ENCODE measurements around the gene MGAT5. TPM values are rescaled to one million over a fixed set of nuclear protein-coding genes. Genes with fewer than 3 reads are reported as not detected.

The MGAT5 gene
- total and polyA plus RNA-seq, 8 donors = 2.9 to 36.9 (median 19.6) TPM

DNA sequence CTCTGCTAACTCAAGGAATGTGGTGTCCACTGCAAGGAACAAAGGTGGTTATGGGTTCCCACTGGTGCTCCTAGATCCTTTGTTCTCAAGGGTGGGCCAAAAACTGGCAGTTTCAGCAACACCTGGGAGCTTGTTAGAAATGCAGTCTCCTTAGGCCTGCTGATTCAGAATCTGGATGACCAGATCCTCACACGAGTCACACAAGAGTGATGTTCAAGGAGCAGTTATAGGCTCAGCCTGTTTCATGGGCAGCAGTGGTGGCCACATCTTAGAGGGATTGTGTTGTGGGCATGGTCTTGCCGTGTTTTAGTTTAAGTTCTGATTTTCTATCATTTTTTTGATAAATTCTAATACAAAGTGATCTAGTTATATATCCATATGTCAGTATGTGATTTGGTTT lies 28.7 kb upstream of the MGAT5 start:
- FAIRE-seq (no peak), DNase-seq (no peak), ATAC-seq (no peak)
- H3K27ac ChIP-seq = no peak overlapping the region
- no peaks in the 10 kb centered on the region for H3K36me3 ChIP-seq
- no peaks in the 10 kb centered on the region for H3K27me3 ChIP-seq
- TF ChIP-seq CTCF (IDR thresholded peaks at IDR 0.05) = no peak
- intact Hi-C loops (cut with DNase I) = no loop called here
- H3K4me1 ChIP-seq = peaks cover 0 to under 1% (median 0%) of the 10 kb centered on the region in 3 donors
- H3K9me3 ChIP-seq = no peaks in the 10 kb centered on the region
- 93 to 94% methylated on average over 2 of the region's 2 CpGs for WGBS, 2 donors
- H3K4me3 ChIP-seq = no peak overlapping the region

- Histone ChIP-seq H3K36me3 (no peaks in the 10 kb centered on the region), H3K9me3 (no peaks in the 10 kb centered on the region), H3K4me1 (no peaks in the 10 kb centered on the region), H3K4me3 (no peak overlapping the region), H3K27me3 (no peaks in the 10 kb centered on the region), H3K27ac (no peak overlapping the region)
- DNase-seq (no peak), ATAC-seq (no peak), FAIRE-seq (no peak)
- TF ChIP-seq CTCF (IDR thresholded peaks at IDR 0.05) = no peak
- 63 to 67% methylated on average over 2 of the region's 2 CpGs for WGBS, 2 donors
- intact Hi-C loops (cut with DNase I) = no loop called here
Measured at GRCh38 chr2:134225841-134226240, 28.0 kb upstream of the MGAT5 start.

DNA sequence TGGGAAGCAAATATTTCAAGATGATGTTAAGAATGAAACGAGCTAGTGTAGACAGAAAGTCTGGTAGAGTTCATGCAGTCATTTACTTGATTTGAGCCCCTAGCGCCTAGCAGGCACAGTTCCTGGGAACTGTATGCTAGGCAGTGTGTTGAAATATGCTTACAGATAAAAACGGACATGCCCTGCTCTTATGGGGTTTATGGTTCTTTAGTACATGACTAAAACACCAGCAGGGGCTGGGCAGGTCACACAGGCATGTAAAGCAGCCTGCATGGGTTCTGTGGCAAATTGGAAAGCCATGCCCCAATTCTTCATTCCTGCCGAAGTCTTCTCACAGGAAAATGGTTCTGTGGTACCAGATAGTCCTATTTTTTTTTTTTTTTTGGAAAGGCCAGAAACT lies 27.3 kb upstream of the MGAT5 start:
- no peaks in the 10 kb centered on the region for H3K27me3 ChIP-seq
- FAIRE-seq = no peak
- 69 to 72% methylated on average over 4 of the region's 4 CpGs for WGBS, 2 donors
- no peak overlapping the region for H3K4me3 ChIP-seq
- no peaks in the 10 kb centered on the region for H3K4me1 ChIP-seq
- H3K9me3 ChIP-seq = no peaks in the 10 kb centered on the region
- no peak for ATAC-seq
- DNase-seq = no peak
- no peak for TF ChIP-seq CTCF (IDR thresholded peaks at IDR 0.05)
- no peak overlapping the region for H3K27ac ChIP-seq
- intact Hi-C loops (cut with DNase I) = no loop called here
- H3K36me3 ChIP-seq = no peaks in the 10 kb centered on the region

DNA sequence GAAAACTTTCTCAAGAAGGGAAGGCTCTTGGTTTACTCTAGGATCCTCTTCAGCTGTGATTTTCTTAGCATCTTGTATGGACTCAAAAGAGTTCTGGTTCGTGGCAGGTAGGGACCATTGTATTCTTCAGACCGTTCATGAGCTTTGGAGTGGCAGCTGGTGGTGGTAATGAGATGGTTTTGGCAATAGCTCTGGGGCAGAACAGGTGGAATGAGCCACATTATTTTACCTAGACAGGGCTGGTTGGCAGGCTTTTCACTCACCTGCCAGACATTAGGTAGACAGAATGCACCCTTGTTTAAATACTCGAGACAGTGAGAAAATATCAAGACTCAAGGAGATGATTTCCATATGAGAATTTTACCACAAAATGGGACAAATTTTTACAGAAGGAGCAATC lies 26.2 kb upstream of the MGAT5 start:
- DNase-seq (no peak), FAIRE-seq (no peak), ATAC-seq (no peak)
- intact Hi-C loops (cut with DNase I) = no loop called here
- H3K36me3 ChIP-seq = no peaks in the 10 kb centered on the region
- no peak overlapping the region for H3K4me3 ChIP-seq
- peaks cover 0 to 9% (median 6%) of the 10 kb centered on the region in 3 donors for H3K4me1 ChIP-seq
- no peaks in the 10 kb centered on the region for H3K9me3 ChIP-seq
- no peaks in the 10 kb centered on the region for H3K27me3 ChIP-seq
- no peak for TF ChIP-seq CTCF (IDR thresholded peaks at IDR 0.05)
- WGBS, 2 donors = 82 to 86% methylated on average over 3 of the region's 3 CpGs
- no peak overlapping the region for H3K27ac ChIP-seq

DNA sequence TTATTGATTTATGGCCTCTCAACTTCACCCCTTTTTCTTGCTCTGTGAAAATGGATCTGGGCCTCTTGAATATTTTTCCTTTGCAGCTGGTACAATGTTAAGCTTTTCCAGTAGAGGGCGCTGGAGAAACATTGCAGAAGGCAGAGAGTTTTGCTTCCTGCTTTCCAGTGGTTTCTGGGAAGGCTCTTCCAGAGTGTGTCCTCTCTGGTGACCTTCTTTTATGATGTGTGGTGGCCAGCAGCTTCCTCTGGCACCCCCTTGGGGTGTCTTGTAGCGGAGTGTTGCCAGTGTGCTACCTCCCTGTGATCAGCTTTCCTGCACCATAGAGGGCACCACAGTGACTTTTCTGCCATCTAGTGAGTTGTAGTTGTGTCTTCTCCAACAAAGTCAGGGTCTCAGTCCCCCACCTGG lies 25.4 kb upstream of the MGAT5 start:
- ATAC-seq (peak in 2 of 4 donors; percentile 12 to 38), DNase-seq (no peak), FAIRE-seq (no peak)
- TF ChIP-seq CTCF (IDR thresholded peaks at IDR 0.05) = peak in 1 of 4 donors; percentile 11
- H3K4me3 ChIP-seq = no peak overlapping the region
- intact Hi-C loops (cut with DNase I) = no loop called here
- no peaks in the 10 kb centered on the region for H3K9me3 ChIP-seq
- H3K27me3 ChIP-seq = no peaks in the 10 kb centered on the region
- no peak overlapping the region for H3K27ac ChIP-seq
- no peaks in the 10 kb centered on the region for H3K36me3 ChIP-seq
- peaks cover 3 to 17% (median 14%) of the 10 kb centered on the region in 3 donors for H3K4me1 ChIP-seq
- WGBS, 2 donors = 66 to 67% methylated on average over 2 of the region's 2 CpGs

All from pancreas (tissue), 10 donors.